HEK293T (cell line): Measurements from ENCODE around the gene DIDO1.

Source experiments
- CTCF ChIA-PET: fragments of 350-600 bp; formaldehyde crosslinking; extraction: SDS; loops from one replicate; lab custom pipeline; 2021; ENCODE audit warnings: antibody characterized with exemption, inconsistent platforms; lab: Yijun Ruan, JAX
- POLR2A ChIA-PET: fragments of 350-600 bp; formaldehyde crosslinking; extraction: SDS; loops from one replicate; lab custom pipeline; 2020; ENCODE audit warnings: antibody characterized with exemption, inconsistent platforms; lab: Yijun Ruan, JAX
- DNase-seq: peaks from one replicate; pipeline ENCODE4 v3.0.0; 2012; ENCODE audit warnings: mixed read lengths; ENCODE audit errors: extremely low spot score
- ARNT ChIP-seq: fragments of 450-650 bp; IDR thresholded peaks from 2 replicates; pipeline ENCODE4 v1.6.1; 2017; ENCODE audit warnings: mild to moderate bottlenecking
- BHLHE40 ChIP-seq: fragments of 450-650 bp; IDR thresholded peaks from 2 replicates; pipeline ENCODE4 v1.6.1; 2016; ENCODE audit warnings: mild to moderate bottlenecking, moderate library complexity, borderline replicate concordance
- CTBP1 ChIP-seq: fragments of 450-650 bp; IDR thresholded peaks from 2 replicates; pipeline ENCODE4 v1.6.1; 2016; ENCODE audit warnings: borderline replicate concordance
- ELF4 ChIP-seq: fragments of 450-650 bp; IDR thresholded peaks from 2 replicates; pipeline ENCODE4 v1.6.1; 2017; ENCODE audit warnings: antibody characterized with exemption
- FOXA1 ChIP-seq: fragments of 450-650 bp; IDR thresholded peaks from 2 replicates; pipeline ENCODE4 v1.6.1; 2016; ENCODE audit warnings: mild to moderate bottlenecking
- FOXK2 ChIP-seq: fragments of 450-650 bp; IDR thresholded peaks from 2 replicates; pipeline ENCODE4 v1.6.1; 2016; ENCODE audit warnings: mild to moderate bottlenecking
- FOXM1 ChIP-seq: fragments of 450-650 bp; IDR thresholded peaks from 2 replicates; pipeline ENCODE4 v1.6.1; 2017; ENCODE audit warnings: mild to moderate bottlenecking, borderline replicate concordance
- HDGF ChIP-seq: fragments of 450-650 bp; IDR thresholded peaks from 2 replicates; pipeline ENCODE4 v1.6.1; 2017; ENCODE audit warnings: antibody characterized with exemption, borderline replicate concordance
- L3MBTL2 ChIP-seq: fragments of 450-650 bp; conservative IDR thresholded peaks from 2 replicates; pipeline ENCODE4 v1.6.1; 2016; ENCODE audit warnings: mild to moderate bottlenecking
- LEF1 ChIP-seq: fragments of 450-650 bp; IDR thresholded peaks from 2 replicates; pipeline ENCODE4 v1.6.1; 2017; ENCODE audit warnings: mild to moderate bottlenecking, borderline replicate concordance
- NFRKB ChIP-seq: fragments of 450-650 bp; IDR thresholded peaks from 2 replicates; pipeline ENCODE4 v1.6.1; 2016; ENCODE audit warnings: mild to moderate bottlenecking, moderate library complexity
- SP1 ChIP-seq: fragments of 450-650 bp; IDR thresholded peaks from 2 replicates; pipeline ENCODE4 v1.6.1; 2017
- SUZ12 ChIP-seq: fragments of 450-650 bp; IDR thresholded peaks from 2 replicates; pipeline ENCODE4 v1.6.1; 2016; ENCODE audit warnings: mild to moderate bottlenecking
- TARDBP ChIP-seq: fragments of 450-650 bp; IDR thresholded peaks from 2 replicates; pipeline ENCODE4 v1.6.1; 2016
- ZNF384 ChIP-seq: fragments of 450-650 bp; IDR thresholded peaks from 2 replicates; pipeline ENCODE4 v1.6.1; 2016
- TF ChIP-seq, protein P1 (sequence below): fragments of 450-650 bp; IDR thresholded peaks from 2 replicates; pipeline ENCODE4 v1.6.1; 2016

DIDO1 gene

DNA sequence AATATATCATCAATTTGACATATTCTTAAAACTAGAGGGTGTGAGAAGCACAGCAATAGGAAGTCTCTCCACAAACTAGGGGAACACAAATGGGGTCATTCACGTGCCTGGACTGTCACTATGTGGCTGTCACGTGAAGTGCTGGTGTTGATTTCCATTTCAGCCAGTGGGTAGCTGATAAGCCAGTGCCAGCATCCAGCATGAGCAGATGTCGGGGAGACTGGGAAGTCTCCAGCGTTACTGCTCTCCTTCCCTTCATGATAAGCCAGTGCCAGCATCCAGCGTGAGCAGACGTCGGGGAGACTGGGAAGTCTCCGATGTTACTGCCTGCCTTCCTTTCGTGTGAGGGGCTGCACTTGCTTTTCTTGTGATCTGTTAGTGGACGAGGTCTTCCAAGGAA is 20.6 kb upstream of the DIDO1 start:
- CTCF ChIA-PET: no interaction called here
- DNase-seq: no peak
- TF ChIP-seq NFRKB (no peak), BHLHE40 (no peak), HDGF (no peak), ELF4 (no peak), LEF1 (no peak), L3MBTL2 (no peak), SP1 (no peak), SUZ12 (no peak), CTBP1 (no peak), ARNT (no peak), TARDBP (no peak), FOXK2 (no peak), ZNF384 (no peak), FOXA1 (no peak), FOXM1 (no peak)
- TF ChIP-seq, protein P1, sequence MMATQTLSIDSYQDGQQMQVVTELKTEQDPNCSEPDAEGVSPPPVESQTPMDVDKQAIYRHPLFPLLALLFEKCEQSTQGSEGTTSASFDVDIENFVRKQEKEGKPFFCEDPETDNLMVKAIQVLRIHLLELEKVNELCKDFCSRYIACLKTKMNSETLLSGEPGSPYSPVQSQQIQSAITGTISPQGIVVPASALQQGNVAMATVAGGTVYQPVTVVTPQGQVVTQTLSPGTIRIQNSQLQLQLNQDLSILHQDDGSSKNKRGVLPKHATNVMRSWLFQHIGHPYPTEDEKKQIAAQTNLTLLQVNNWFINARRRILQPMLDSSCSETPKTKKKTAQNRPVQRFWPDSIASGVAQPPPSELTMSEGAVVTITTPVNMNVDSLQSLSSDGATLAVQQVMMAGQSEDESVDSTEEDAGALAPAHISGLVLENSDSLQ: no peak
- POLR2A ChIA-PET: interaction anchor here (1.2 kb wide), 1 partner anchor 9 kb away, joined by 4 read pairs; the partner anchor contains the start of gene GID8

DNA sequence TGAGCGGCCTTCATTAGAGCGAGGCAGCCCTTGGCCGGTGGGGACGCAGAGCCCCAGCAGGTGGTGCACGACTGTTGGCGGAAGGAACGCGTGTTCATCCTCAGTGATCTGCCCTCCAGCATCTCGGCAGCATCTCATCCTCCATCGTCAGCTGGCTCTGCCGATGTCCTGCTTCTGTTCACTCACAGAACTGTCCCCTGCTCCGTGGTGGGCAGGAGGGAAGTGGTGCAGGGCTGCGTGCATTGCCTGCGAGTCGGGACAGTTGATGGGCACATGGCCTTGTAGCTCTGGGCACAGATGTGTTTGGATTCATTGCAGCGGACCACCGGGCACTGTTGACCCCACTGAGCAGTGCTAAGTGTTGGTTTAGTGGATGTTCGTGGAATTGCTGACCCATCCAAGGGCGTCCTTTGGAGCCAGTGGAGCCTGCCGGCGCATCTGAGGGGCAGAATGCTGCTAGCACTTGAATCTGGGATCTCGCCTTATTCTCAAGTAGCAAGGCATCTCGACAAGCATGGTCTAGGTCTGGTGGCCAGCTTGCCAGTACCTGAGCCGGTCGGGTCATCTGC is 19.6 kb upstream of the DIDO1 start:
- ChIA-PET POLR2A (interaction anchor here (1.2 kb wide), 1 partner anchor 8 kb away, joined by 4 read pairs; the partner anchor contains the start of gene GID8), CTCF (no interaction called here)
- no peak for DNase-seq
- TF ChIP-seq SUZ12: no peak

DNA sequence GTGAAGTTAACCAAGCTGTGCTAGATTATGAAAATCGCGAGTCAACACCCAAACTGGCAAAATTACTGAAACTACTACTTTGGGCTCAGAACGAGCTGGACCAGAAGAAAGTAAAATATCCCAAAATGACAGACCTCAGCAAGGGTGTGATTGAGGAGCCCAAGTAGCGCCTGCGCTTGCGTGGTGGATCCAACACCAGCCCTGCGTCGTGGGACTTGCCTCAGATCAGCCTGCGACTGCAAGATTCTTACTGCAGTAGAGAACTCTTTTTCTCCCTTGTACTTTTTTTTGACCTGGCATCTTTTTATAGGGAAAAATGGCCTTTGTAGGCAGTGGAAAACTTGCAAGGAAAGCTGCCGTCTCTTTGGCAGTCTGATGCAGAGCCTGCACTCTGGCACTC is 18.4 kb upstream of the DIDO1 start:
- TF ChIP-seq CTBP1 (no peak), ELF4 (no peak), ZNF384 (no peak), HDGF (no peak), TARDBP (no peak), FOXM1 (no peak), SUZ12 (no peak)
- TF ChIP-seq, protein P1: no peak
- no peak for DNase-seq
- CTCF ChIA-PET: no interaction called here
- POLR2A ChIA-PET: no interaction called here

DNA sequence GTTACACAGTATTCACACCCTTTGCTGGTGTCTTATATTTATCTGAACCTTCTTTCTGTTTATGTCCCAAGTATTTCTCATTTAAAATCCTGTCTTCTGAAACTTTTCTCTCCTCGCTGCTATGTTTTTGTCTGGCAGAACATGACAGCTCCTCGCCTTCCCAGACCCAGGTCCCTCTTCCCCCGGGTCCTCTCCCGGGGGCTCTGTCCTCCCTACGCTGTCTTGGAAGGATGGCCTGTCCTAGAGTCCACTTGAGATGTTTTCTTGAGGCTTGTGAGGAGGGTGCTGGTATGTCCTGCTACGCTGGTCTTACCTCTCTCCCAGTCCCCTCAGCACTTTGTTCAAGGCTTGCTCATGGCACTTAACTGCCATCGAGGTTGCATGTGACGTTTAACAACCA is 17.9 kb upstream of the DIDO1 start:
- ChIA-PET CTCF (no interaction called here), POLR2A (no interaction called here)

DNA sequence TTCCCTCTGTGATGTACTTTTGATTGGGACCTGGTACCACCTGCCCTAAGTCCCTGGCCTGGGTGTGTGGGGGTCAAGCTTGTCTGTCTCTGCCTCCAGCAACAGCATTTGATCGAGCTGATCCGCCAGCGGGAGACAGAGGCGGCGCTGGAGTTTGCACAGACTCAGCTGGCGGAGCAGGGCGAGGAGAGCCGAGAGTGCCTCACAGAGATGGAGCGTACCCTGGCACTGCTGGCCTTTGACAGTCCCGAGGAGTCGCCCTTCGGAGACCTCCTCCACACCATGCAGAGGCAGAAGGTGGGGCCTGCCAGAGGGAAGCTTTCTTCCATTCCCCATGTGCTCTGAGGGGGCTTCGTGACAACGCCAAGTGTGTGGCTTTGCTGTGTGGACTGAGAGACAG is 17.1 kb upstream of the DIDO1 start:
- DNase-seq: no peak
- TF ChIP-seq FOXA1 (no peak), FOXM1 (no peak), LEF1 (no peak), ZNF384 (no peak), NFRKB (no peak), CTBP1 (no peak), BHLHE40 (no peak)
- CTCF ChIA-PET: no interaction called here
- POLR2A ChIA-PET: no interaction called here

More for the DNA sequence above, 17.9 kb upstream of the DIDO1 start:
- DNase-seq: no peak
- TF ChIP-seq ELF4 (no peak), HDGF (no peak)

DNA sequence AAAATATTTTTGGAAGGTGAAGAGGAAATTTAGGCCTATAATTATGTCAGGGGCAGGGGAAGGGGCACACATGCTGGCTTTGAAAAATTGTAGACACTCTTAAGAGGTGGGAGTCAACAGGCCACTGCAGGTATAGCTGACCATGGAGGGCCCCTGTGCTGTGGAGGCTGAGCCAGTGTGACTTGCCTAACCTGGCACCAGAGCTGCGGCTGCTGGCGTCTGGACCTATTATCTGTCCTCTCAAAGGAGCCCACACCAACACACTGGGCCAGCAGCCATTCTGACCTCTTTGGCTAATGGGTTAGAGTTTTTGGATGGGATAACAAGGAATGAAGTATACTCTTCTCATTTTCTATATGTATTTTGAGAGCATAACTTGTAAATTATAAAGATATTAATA is 16.2 kb upstream of the DIDO1 start:
- CTCF ChIA-PET: no interaction called here

More for the DNA sequence above, 16.2 kb upstream of the DIDO1 start:
- TF ChIP-seq LEF1 (no peak), ELF4 (no peak), FOXA1 (no peak), FOXK2 (no peak), TARDBP (no peak), CTBP1 (no peak), FOXM1 (no peak), ZNF384 (no peak), HDGF (no peak), L3MBTL2 (no peak), ARNT (no peak), NFRKB (no peak), BHLHE40 (no peak), SP1 (no peak), SUZ12 (no peak)
- TF ChIP-seq, protein P1: no peak
- no peak for DNase-seq
- POLR2A ChIA-PET: no interaction called here
